ENCODE data around the gene KRT83. TPM values are rescaled to one million over a fixed set of nuclear protein-coding genes. Genes with fewer than 3 reads are reported as not detected.
A peak's percentile ranks its signal among the peaks of the same experiment; 100 is the strongest.

The KRT83 gene
- polyA plus RNA-seq, 2 of the 4 experiments (the other 2 are of a cell fraction): 20.4 to 44.8 TPM

DNA sequence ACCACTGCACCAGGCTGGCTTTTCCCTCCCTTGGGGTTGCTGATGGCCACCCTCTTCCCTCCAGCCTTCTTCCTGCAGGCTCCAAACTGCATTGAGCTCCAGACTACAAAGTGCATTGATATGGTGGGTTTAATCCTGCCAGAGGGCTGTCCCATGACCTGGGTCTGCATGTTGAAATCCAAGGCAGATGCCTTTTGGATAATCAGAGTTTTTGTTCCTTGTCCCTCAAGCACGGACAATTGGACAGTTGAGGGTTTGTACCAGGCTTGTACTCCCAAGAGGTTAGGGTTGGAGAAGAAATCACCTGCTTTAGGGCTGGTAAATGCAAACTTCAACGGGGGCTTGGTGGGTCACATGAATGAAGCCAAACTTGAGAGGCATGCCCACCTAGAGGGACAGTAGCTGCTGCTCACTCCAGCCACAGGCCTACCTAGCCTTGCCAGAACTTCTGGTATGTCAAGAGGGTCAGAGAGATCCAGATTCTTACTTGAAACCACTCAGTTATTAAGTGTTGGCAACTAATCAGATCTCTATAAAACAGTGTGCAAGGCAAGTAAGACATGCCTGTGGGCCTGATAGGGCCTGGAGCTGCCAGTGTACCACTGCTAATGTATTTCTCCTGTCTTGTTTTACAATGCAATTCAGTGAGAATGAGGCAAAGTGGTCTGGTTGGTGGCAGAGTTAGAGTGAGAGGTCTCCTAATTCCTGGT, 21.7 kb upstream of the KRT83 start (continued):
- TF ChIP-seq TP53 (CRISPR knock-in tag; IDR thresholded peaks at IDR 0.05): no peak
- no peak for TF ChIP-seq CEBPB (IDR thresholded peaks at IDR 0.05)
- TF ChIP-seq HDAC2 (IDR thresholded peaks at IDR 0.05): no peak
- TF ChIP-seq JUN (IDR thresholded peaks at IDR 0.05): no peak
- no peak for TF ChIP-seq EHMT2 (IDR thresholded peaks at IDR 0.05; ENCODE audit: low read depth)

DNA sequence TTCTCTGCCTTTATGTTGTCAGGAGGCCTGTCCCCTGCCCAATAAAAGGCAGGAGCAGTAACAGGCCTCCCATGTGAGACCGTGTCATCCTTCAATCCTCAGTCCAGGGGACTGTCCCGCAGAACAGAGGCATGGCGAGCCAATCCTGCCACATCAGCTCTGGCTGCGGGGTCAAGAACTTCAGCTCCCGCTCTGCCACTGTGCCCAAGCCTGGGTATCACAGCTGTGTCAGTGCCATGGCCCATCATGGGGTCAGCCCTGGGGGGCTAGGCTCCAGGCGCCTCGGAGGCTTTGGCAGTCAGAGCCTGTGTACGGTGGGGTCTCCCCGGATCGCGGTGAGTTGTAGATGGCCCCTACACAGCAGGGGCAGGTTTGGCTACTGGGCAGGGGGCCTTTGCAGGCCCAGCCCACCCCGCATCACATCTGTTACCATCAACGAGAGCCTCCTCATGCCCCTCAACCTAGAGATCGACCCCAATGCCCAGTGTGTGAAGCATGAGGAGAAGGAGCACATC, 19.9 kb upstream of the KRT83 start:
- WGBS (ENCODE audit: missing lambda C conversion rate): 88% methylated on average over 14 of the region's 14 CpGs
- CTCF ChIA-PET: interaction anchor here (1.0 to 5.5 kb wide), 5 partner anchors 12 to 40 kb away, joined by 3 to 53 read pairs (median 3); no protein-coding TSS in a partner anchor

DNA sequence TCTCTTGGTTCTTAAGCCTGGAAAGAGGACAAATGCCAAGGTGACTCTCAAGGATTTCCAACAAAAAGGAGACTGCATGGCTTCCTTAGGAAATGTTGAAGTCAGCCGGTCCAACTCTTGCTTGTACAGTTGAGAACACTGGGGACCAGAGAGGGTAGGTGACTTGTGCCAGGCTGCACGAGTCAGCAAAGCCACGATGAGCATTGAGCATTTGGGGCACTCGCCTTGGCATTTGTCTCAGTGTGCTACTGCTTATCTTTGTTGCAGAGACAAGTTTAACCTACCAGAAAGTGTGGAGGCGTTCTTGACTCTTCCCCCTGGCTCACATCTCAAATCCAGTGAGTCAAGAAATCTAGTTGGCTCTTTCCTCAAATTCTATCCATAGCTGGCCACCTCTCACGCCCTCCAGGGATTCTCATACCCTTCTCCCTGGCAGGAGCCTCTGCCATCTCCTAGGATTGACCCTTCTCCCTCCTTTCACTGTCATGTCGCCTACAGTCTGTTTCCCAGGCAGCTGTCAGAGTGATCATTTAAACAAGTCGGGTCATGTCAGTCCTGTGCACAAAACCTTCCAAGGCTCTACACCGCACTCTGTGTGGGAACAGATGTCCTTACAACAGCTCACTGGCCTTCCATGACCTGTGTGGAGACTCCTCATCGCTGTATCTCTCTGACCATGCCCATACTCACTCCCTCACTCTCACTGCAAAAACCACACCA, 17.2 kb upstream of the KRT83 start:
- ChIA-PET POLR2A (no interaction called here), CTCF (interaction anchor here (0.6 to 5.5 kb wide), 13 partner anchors 11 to 642 kb away, joined by 3 to 53 read pairs (median 5); no protein-coding TSS in a partner anchor)
- DNase-seq (ENCODE audit: low read depth in 1 of 2, low spot score in 1 of 2): no peak
- Histone ChIP-seq H3K27ac (peak overlapping the region in 1 of 2 experiments; percentile 27; a peak in 3 of 6 replicates), H3K4me3 (no peak overlapping the region), H3K9me3 (peaks cover 3% of the 10 kb centered on the region), H3K4me1 (peaks cover 21% of the 10 kb centered on the region), H3K4me2 (no peak overlapping the region)
- FAIRE-seq: no peak
- 89% methylated on average over 10 of the region's 10 CpGs for WGBS (ENCODE audit: missing lambda C conversion rate)
- ATAC-seq: peak in 1 of 2 experiments; percentile 18; a peak in 2 of 6 replicates
- TF ChIP-seq HDAC2 (IDR thresholded peaks at IDR 0.05): no peak
- no peak for TF ChIP-seq GATA3 (IDR thresholded peaks at IDR 0.05; ENCODE audit: borderline replicate concordance)
- no peak for TF ChIP-seq MAFK (IDR thresholded peaks at IDR 0.05; ENCODE audit: partially characterized antibody)
- no peak for TF ChIP-seq TP53 (CRISPR knock-in tag; IDR thresholded peaks at IDR 0.05)
- no peak for TF ChIP-seq NFE2L2 (conservative IDR thresholded peaks at IDR 0.05; ENCODE audit: low read length)
- TF ChIP-seq EP300 (IDR thresholded peaks at IDR 0.05): no peak
- TF ChIP-seq, protein P1, sequence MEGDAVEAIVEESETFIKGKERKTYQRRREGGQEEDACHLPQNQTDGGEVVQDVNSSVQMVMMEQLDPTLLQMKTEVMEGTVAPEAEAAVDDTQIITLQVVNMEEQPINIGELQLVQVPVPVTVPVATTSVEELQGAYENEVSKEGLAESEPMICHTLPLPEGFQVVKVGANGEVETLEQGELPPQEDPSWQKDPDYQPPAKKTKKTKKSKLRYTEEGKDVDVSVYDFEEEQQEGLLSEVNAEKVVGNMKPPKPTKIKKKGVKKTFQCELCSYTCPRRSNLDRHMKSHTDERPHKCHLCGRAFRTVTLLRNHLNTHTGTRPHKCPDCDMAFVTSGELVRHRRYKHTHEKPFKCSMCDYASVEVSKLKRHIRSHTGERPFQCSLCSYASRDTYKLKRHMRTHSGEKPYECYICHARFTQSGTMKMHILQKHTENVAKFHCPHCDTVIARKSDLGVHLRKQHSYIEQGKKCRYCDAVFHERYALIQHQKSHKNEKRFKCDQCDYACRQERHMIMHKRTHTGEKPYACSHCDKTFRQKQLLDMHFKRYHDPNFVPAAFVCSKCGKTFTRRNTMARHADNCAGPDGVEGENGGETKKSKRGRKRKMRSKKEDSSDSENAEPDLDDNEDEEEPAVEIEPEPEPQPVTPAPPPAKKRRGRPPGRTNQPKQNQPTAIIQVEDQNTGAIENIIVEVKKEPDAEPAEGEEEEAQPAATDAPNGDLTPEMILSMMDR (IDR thresholded peaks at IDR 0.05): no peak
- TF ChIP-seq HEYL (CRISPR knock-in tag; IDR thresholded peaks at IDR 0.05): no peak
- TF ChIP-seq CEBPB (IDR thresholded peaks at IDR 0.05): no peak
- TF ChIP-seq ZC3H11A (IDR thresholded peaks at IDR 0.05): no peak
- TF ChIP-seq CHD2 (IDR thresholded peaks at IDR 0.05; ENCODE audit: low read length, partially characterized antibody): no peak
- TF ChIP-seq MYC (IDR thresholded peaks at IDR 0.05; ENCODE audit: borderline replicate concordance, low read length): no peak
- TF ChIP-seq POLR2AphosphoS2 (conservative IDR thresholded peaks at IDR 0.05; ENCODE audit: low read length): no peak
- TF ChIP-seq POLR2A (IDR thresholded peaks at IDR 0.05; ENCODE audit: low read length): no peak
- TF ChIP-seq, protein P2, sequence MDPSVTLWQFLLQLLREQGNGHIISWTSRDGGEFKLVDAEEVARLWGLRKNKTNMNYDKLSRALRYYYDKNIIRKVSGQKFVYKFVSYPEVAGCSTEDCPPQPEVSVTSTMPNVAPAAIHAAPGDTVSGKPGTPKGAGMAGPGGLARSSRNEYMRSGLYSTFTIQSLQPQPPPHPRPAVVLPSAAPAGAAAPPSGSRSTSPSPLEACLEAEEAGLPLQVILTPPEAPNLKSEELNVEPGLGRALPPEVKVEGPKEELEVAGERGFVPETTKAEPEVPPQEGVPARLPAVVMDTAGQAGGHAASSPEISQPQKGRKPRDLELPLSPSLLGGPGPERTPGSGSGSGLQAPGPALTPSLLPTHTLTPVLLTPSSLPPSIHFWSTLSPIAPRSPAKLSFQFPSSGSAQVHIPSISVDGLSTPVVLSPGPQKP (IDR thresholded peaks at IDR 0.05; ENCODE audit: low read depth, low read length): no peak
- no peak for TF ChIP-seq ESRRA (IDR thresholded peaks at IDR 0.05; ENCODE audit: borderline replicate concordance, low read length)

More for the DNA sequence above, 19.9 kb upstream of the KRT83 start:
- POLR2A ChIA-PET: no interaction called here
- DNase-seq (ENCODE audit: low read depth in 1 of 2, low spot score in 1 of 2): no peak
- ATAC-seq: no peak
- TF ChIP-seq, protein P3, sequence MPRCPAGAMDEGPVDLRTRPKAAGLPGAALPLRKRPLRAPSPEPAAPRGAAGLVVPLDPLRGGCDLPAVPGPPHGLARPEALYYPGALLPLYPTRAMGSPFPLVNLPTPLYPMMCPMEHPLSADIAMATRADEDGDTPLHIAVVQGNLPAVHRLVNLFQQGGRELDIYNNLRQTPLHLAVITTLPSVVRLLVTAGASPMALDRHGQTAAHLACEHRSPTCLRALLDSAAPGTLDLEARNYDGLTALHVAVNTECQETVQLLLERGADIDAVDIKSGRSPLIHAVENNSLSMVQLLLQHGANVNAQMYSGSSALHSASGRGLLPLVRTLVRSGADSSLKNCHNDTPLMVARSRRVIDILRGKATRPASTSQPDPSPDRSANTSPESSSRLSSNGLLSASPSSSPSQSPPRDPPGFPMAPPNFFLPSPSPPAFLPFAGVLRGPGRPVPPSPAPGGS (IDR thresholded peaks at IDR 0.05): no peak
- TF ChIP-seq SREBF2 (IDR thresholded peaks at IDR 0.05): no peak
- no peak for TF ChIP-seq FOSL2 (IDR thresholded peaks at IDR 0.05)
- no peak for TF ChIP-seq FOSL2 (CRISPR knock-in tag; IDR thresholded peaks at IDR 0.05)
- TF ChIP-seq, protein P4, sequence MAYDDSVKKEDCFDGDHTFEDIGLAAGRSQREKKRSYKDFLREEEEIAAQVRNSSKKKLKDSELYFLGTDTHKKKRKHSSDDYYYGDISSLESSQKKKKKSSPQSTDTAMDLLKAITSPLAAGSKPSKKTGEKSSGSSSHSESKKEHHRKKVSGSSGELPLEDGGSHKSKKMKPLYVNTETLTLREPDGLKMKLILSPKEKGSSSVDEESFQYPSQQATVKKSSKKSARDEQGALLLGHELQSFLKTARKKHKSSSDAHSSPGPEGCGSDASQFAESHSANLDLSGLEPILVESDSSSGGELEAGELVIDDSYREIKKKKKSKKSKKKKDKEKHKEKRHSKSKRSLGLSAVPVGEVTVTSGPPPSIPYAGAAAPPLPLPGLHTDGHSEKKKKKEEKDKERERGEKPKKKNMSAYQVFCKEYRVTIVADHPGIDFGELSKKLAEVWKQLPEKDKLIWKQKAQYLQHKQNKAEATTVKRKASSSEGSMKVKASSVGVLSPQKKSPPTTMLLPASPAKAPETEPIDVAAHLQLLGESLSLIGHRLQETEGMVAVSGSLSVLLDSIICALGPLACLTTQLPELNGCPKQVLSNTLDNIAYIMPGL (CRISPR knock-in tag; IDR thresholded peaks at IDR 0.05; ENCODE audit: borderline replicate concordance): no peak
- no peak for TF ChIP-seq HEYL (CRISPR knock-in tag; IDR thresholded peaks at IDR 0.05)
- TF ChIP-seq KDM5A (IDR thresholded peaks at IDR 0.05): no peak
- TF ChIP-seq, protein P2 (IDR thresholded peaks at IDR 0.05; ENCODE audit: low read depth, low read length): no peak
- no peak for TF ChIP-seq CHD2 (IDR thresholded peaks at IDR 0.05; ENCODE audit: low read length, partially characterized antibody)
- TF ChIP-seq CEBPB (IDR thresholded peaks at IDR 0.05): no peak
- TF ChIP-seq HOXB5 (CRISPR knock-in tag; IDR thresholded peaks at IDR 0.05): no peak
- no peak for TF ChIP-seq MAZ (IDR thresholded peaks at IDR 0.05; ENCODE audit: borderline replicate concordance, low read depth, low read length)
- Histone ChIP-seq H3K4me3 (no peak overlapping the region), H3K4me2 (no peak overlapping the region), H3K9me3 (peaks cover 11% of the 10 kb centered on the region), H3K4me1 (peaks cover 22% of the 10 kb centered on the region), H3K27ac (no peak overlapping the region)
- FAIRE-seq: no peak
